HG03175 (cell line): ENCODE measurements around the gene SRP9.
"Not testable (repeated sequence)": the region's sequence is repeated elsewhere in the genome, so short reads cannot be mapped to it uniquely, and the experiment has no call there.

Experiments
- ATAC-seq: cut with Tn5 transposase; IDR thresholded peaks from one replicate; pipeline ENCODE4 v1.9.1; 2021; ENCODE audit warnings: mild to moderate bottlenecking, moderate library complexity; ENCODE audit not compliant: unreplicated experiment

The SRP9 gene

GRCh38 chr1:225774281-225775147, 3.1 kb upstream of the SRP9 start:
- ATAC-seq, result no peak

- no peak for ATAC-seq
Measured at GRCh38 chr1:225776294-225776693, 1.3 kb upstream of the SRP9 start.

GRCh38 chr1:225777058-225777582, 506 bp upstream of the SRP9 start:
- ATAC-seq, result peak; percentile 18

- ATAC-seq, result no peak
Measured at GRCh38 chr1:225778337-225778669, 677 bp downstream of the SRP9 start.

GRCh38 chr1:225779165-225779564, 1.5 kb downstream of the SRP9 start:
- not testable (repeated sequence) for ATAC-seq

GRCh38 chr1:225780134-225780533, 2.5 kb downstream of the SRP9 start:
- ATAC-seq, result no peak

- no peak for ATAC-seq
Measured at GRCh38 chr1:225780630-225781029, 3.0 kb downstream of the SRP9 start.

GRCh38 chr1:225789142-225789541, 11.5 kb downstream of the SRP9 start:
- ATAC-seq, result not testable (repeated sequence)

- ATAC-seq, result no peak
Measured at GRCh38 chr1:225794954-225795353, 17.3 kb downstream of the SRP9 start.

- ATAC-seq, result not testable (repeated sequence)
Measured at GRCh38 chr1:225796097-225796496, 18.5 kb downstream of the SRP9 start.

GRCh38 chr1:225801146-225801545, 23.5 kb downstream of the SRP9 start:
- ATAC-seq, result not testable (repeated sequence)

GRCh38 chr1:225806249-225806648, 28.6 kb downstream of the SRP9 start:
- ATAC-seq, result no peak

GRCh38 chr1:225806736-225807135, 29.1 kb downstream of the SRP9 start:
- not testable (repeated sequence) for ATAC-seq

GRCh38 chr1:225808136-225808535, 30.5 kb downstream of the SRP9 start:
- no peak for ATAC-seq

- ATAC-seq, result peak; percentile 88
Measured at GRCh38 chr1:225809842-225810578, 32.4 kb downstream of the SRP9 start, which contains the start of gene EPHX1. TSS of gene EPHX1 (plus strand) at chr1:225810124. CDS start at chr1:225828730, 18,606 bp downstream.

- not testable (repeated sequence) for ATAC-seq
Measured at GRCh38 chr1:225810579-225811538, 33.2 kb downstream of the SRP9 start.

GRCh38 chr1:225811622-225812487, 34.2 kb downstream of the SRP9 start:
- ATAC-seq, result no peak

GRCh38 chr1:225812488-225813213, 35.0 kb downstream of the SRP9 start:
- no peak for ATAC-seq
